Measurements from ENCODE around the gene IGF1. TPM values are rescaled to one million over a fixed set of nuclear protein-coding genes. Genes with fewer than 3 reads are reported as not detected.

Gene IGF1
- polyA plus RNA-seq, 1 donor from 2014 or later: 5.1 TPM

GRCh38 chr12:102437511-102437910 is 42.9 kb downstream of the IGF1 start:
- Mint-ChIP-seq H3K27me3 (peaks cover 2% of the 10 kb centered on the region), H3K9me3 (no peaks in the 10 kb centered on the region), H3K36me3 (no peaks in the 10 kb centered on the region), H3K4me3 (no peak overlapping the region), H3K27ac (no peak overlapping the region), H3K4me1 (no peaks in the 10 kb centered on the region)

GRCh38 chr12:102436867-102437266 is 43.5 kb downstream of the IGF1 start:
- Mint-ChIP-seq H3K27ac (no peak overlapping the region), H3K9me3 (no peaks in the 10 kb centered on the region), H3K4me3 (no peak overlapping the region), H3K36me3 (no peaks in the 10 kb centered on the region), H3K27me3 (peaks cover 2% of the 10 kb centered on the region), H3K4me1 (no peaks in the 10 kb centered on the region)

- Mint-ChIP-seq H3K36me3 (no peaks in the 10 kb centered on the region), H3K4me3 (no peak overlapping the region)
These were observed 44.4 kb downstream of the IGF1 start for GRCh38 chr12:102435827-102436436.

GRCh38 chr12:102433304-102433703 is 47.1 kb downstream of the IGF1 start:
- H3K27me3 Mint-ChIP-seq: peaks cover 2% of the 10 kb centered on the region
- no peak overlapping the region for H3K27ac Mint-ChIP-seq
- H3K9me3 Mint-ChIP-seq: no peaks in the 10 kb centered on the region
- H3K4me3 Mint-ChIP-seq: no peak overlapping the region
- no peaks in the 10 kb centered on the region for H3K36me3 Mint-ChIP-seq
- no peaks in the 10 kb centered on the region for H3K4me1 Mint-ChIP-seq

More at GRCh38 chr12:102435827-102436436, 44.4 kb downstream of the IGF1 start:
- peaks cover 2% of the 10 kb centered on the region for H3K27me3 Mint-ChIP-seq
- H3K9me3 Mint-ChIP-seq: no peaks in the 10 kb centered on the region
- no peaks in the 10 kb centered on the region for H3K4me1 Mint-ChIP-seq
- H3K27ac Mint-ChIP-seq: no peak overlapping the region

DNA sequence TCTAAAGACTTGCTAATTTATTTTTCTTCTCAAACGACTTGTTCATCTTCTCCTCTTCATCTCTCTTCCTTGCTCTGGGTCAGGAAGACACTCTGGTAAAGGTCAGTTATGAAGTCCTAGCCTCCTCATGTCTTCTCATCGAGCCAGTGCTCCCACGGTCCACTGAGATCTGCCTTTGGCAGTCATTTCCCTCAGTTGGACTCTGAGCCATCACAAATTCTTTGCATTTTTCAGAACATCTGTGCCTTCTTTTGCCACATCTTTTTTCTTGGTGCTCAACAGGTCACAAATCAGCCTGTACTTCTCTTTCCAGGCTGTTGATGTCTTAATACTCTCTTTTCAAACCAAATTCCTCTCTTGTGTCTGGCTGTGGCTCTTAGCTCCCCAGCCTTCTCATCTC is 49.7 kb downstream of the IGF1 start:
- H3K36me3 Mint-ChIP-seq: no peaks in the 10 kb centered on the region
- H3K9me3 Mint-ChIP-seq: no peaks in the 10 kb centered on the region
- no peak overlapping the region for H3K27ac Mint-ChIP-seq
- H3K4me3 Mint-ChIP-seq: no peak overlapping the region
- peaks cover 3% of the 10 kb centered on the region for H3K27me3 Mint-ChIP-seq
- no peaks in the 10 kb centered on the region for H3K4me1 Mint-ChIP-seq

DNA sequence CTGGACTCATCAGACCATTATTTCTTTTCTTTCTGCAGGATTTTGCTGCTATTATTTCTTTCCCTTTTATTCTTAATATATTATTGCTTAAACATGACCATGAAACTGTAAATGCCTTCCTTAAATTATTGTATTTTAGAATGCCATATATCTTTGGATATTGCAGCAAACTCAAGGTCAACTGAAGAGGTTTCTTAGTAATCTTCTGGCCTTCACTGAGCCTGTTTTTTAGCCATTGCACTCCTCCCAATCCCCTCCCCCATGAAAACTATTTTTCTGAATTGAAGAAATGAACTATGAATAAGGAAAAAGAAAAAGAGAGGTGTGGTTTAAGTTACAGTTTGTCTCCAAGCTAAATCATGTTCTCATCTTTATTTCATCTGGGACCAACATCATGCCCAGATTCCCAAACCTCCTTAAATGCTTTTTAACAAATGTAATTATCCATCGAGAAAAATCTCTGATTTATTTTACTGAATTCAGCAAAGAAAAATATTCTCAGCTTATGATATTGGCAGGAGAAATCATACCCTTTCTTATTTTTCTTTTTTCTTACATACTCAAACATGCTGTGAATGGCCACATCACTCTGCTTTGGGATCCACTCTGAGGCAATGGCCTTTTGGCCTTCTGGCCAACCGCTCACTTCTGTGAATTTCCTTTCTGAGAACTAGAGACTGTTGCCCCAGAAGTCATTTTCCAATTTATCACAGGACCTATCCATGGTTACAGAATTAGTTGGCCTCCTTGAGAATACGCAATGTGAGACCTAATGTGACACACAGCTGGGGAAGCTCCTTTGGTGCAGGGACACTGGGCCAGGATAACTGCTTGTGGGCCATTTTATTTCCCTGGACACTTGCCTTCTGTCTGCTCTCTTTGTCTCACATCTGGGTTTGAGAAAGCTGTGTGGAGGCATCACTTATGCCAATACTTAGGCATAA is 50.9 kb downstream of the IGF1 start:
- Mint-ChIP-seq H3K27me3 (peaks cover 3% of the 10 kb centered on the region), H3K9me3 (no peaks in the 10 kb centered on the region), H3K4me3 (no peak overlapping the region), H3K36me3 (no peaks in the 10 kb centered on the region), H3K4me1 (no peaks in the 10 kb centered on the region), H3K27ac (no peak overlapping the region)

GRCh38 chr12:102427543-102427941 is 52.8 kb downstream of the IGF1 start:
- Mint-ChIP-seq H3K27ac (peak overlapping the region in 1 of 3 donors; percentile 11), H3K27me3 (peaks cover 3% of the 10 kb centered on the region), H3K9me3 (no peaks in the 10 kb centered on the region), H3K4me1 (no peaks in the 10 kb centered on the region), H3K4me3 (no peak overlapping the region), H3K36me3 (no peaks in the 10 kb centered on the region)

DNA sequence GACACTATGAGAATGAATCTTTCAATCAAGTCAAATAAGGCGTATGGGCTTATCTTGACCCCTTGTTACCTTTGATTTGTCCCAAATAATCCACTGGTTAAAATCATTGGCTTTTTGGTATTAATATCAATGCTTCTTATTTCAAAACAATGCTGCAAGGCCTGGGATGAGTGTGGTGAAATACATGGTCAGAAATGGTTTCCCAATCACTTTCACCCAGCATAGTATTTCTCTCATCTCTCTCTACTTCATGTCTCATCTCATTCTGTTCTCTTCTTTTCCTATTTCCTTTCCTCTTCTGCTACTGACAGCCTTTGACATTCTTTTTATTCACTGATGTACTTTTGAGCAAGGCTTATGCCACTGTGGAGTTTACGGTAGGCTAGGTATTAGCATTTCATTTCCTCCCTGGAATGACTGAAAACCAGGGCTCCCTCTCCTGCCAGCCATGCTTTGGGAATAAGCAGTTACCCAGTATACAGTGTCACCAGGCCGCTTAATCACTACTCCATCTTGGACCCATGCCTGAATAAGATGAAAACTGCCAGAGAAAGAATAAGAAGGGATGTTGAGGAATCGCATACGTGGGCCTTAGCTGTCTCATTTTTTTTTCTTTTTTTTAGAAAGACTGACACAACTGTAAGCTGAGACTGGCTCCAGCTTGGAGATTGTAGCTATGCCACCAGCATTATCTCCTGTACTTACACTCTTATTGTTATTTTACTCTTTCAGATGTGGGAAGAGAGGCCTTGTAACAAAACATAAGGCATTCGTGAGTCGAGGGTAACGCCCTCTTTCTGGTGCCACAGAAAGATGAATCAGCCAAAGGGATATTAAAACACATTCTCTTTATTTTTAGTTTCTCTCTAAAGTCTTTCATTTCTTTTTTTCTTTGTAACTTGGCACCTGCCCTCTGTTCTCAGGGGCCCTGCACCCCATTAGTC is 53.5 kb downstream of the IGF1 start:
- H3K4me3 Mint-ChIP-seq: no peak overlapping the region
- peak overlapping the region in 1 of 3 donors; percentile 11 for H3K27ac Mint-ChIP-seq
- H3K27me3 Mint-ChIP-seq: peaks cover 3% of the 10 kb centered on the region
- no peaks in the 10 kb centered on the region for H3K4me1 Mint-ChIP-seq
- no peaks in the 10 kb centered on the region for H3K9me3 Mint-ChIP-seq
- H3K36me3 Mint-ChIP-seq: no peaks in the 10 kb centered on the region

- Mint-ChIP-seq H3K36me3 (no peaks in the 10 kb centered on the region), H3K27ac (no peak overlapping the region), H3K27me3 (peaks cover 3% of the 10 kb centered on the region), H3K9me3 (no peaks in the 10 kb centered on the region), H3K4me1 (no peaks in the 10 kb centered on the region), H3K4me3 (no peak overlapping the region)
These were observed 55.0 kb downstream of the IGF1 start for GRCh38 chr12:102425109-102426039.

GRCh38 chr12:102423462-102423861 is 56.9 kb downstream of the IGF1 start:
- Mint-ChIP-seq H3K36me3 (no peaks in the 10 kb centered on the region), H3K27me3 (peaks cover 5% of the 10 kb centered on the region), H3K4me3 (no peak overlapping the region), H3K27ac (no peak overlapping the region), H3K4me1 (no peaks in the 10 kb centered on the region), H3K9me3 (no peaks in the 10 kb centered on the region)

DNA sequence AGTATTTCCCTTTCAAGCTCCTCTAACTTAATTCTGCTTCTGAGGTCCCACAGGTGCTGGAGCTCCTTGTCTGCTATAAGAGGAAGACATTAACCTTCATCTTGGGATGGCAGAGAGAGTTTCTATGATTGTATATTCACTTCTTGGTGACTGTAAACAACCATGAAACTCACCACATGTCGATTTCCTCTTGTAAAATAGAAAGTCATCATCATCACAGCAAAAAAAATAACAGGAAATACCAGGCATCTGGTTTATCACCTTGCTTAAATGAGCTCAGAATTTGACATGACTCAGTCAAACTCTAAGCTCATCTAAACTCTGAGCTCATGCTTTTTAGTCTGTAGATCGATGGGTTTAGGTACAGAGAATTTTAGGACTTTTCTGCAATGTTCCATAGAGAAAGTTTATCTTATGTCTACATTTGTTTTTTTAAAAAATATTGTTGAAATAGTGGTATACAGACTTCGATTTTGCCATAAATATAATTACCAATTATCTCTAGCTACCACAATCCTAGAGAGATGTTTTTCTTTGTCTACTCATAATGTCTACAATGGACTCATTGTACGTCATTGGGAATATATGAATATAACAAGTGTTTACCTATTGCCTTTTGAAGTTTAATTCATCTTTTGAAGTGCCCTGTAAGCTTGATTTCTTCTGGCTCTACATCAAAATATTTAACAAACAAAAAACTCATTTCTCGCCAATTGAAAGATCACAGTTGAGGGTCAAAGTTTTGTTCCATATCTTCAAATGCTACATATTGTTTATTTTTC is 58.4 kb downstream of the IGF1 start:
- no peaks in the 10 kb centered on the region for H3K4me1 Mint-ChIP-seq
- H3K36me3 Mint-ChIP-seq: no peaks in the 10 kb centered on the region
- no peak overlapping the region for H3K4me3 Mint-ChIP-seq
- H3K27ac Mint-ChIP-seq: no peak overlapping the region
- peaks cover 6% of the 10 kb centered on the region for H3K27me3 Mint-ChIP-seq
- H3K9me3 Mint-ChIP-seq: no peaks in the 10 kb centered on the region

GRCh38 chr12:102419094-102419764 is 61.1 kb downstream of the IGF1 start:
- Mint-ChIP-seq H3K27me3 (peaks cover 7% of the 10 kb centered on the region), H3K27ac (no peak overlapping the region), H3K36me3 (no peaks in the 10 kb centered on the region), H3K4me1 (no peaks in the 10 kb centered on the region), H3K9me3 (no peaks in the 10 kb centered on the region), H3K4me3 (no peak overlapping the region)

- peaks cover 8% of the 10 kb centered on the region for H3K27me3 Mint-ChIP-seq
- H3K27ac Mint-ChIP-seq: no peak overlapping the region
- no peaks in the 10 kb centered on the region for H3K36me3 Mint-ChIP-seq
- H3K4me3 Mint-ChIP-seq: no peak overlapping the region
- H3K9me3 Mint-ChIP-seq: no peaks in the 10 kb centered on the region
- H3K4me1 Mint-ChIP-seq: no peaks in the 10 kb centered on the region
These were observed 63.3 kb downstream of the IGF1 start for GRCh38 chr12:102417055-102417454.
